GM12878 (cell line): Measurements from ENCODE around the gene ELF2. TPM values are rescaled to one million over a fixed set of nuclear protein-coding genes. Genes with fewer than 3 reads are reported as not detected.

Experiments used
- ATF3 ChIP-seq: IDR thresholded peaks from 2 replicates; pipeline ENCODE4 v1.6.1; 2011; ENCODE audit warnings: low read depth, mild to moderate bottlenecking, low read length, moderate library complexity, borderline replicate concordance; ENCODE audit errors: extremely low read depth
- BRCA1 ChIP-seq: IDR thresholded peaks from 2 replicates; pipeline ENCODE4 v1.6.1; 2011; ENCODE audit warnings: low read depth, low read length, improper control_type of control experiment
- E2F8 ChIP-seq: fragments of 450-650 bp; IDR thresholded peaks from 2 replicates; pipeline ENCODE4 v1.6.1; 2018; ENCODE audit warnings: mild to moderate bottlenecking, low read depth, moderate library complexity; ENCODE audit not compliant: partially characterized antibody
- PRDM15 ChIP-seq: fragments of 450-650 bp; formaldehyde crosslinking; IDR thresholded peaks from 2 replicates; pipeline ENCODE4 v1.4.0; 2020; ENCODE audit warnings: mild to moderate bottlenecking, moderate library complexity
- RUNX3 ChIP-seq: IDR thresholded peaks from 2 replicates; pipeline ENCODE4 v1.6.1; 2012; ENCODE audit warnings: low read length, inconsistent platforms
- STAT1 ChIP-seq: fragments of 450-650 bp; conservative IDR thresholded peaks from 2 replicates; pipeline ENCODE4 v1.6.1; 2014; ENCODE audit warnings: antibody characterized with exemption, mild to moderate bottlenecking
- TAF1 ChIP-seq: IDR thresholded peaks from 2 replicates; pipeline ENCODE4 v1.6.1; 2011; ENCODE audit warnings: mild to moderate bottlenecking, low read depth, low read length, borderline replicate concordance
- ZNF687 ChIP-seq: fragments of 450-650 bp; IDR thresholded peaks from 2 replicates; pipeline ENCODE4 v1.6.1; 2017; ENCODE audit warnings: mild to moderate bottlenecking, moderate library complexity
- polyA plus RNA-seq, 11 experiments: library from polyadenylated mRNA; depleted of rRNA in 4 of 11; unstranded in 6 of 11; stranded (reverse) in 5 of 11; fragments of >200 nt; fragmentation: Nextera tagmentation in 4 of 11; fragmentation: Illumina TruSeq in 1 of 11; extraction: Ambion mirVana in 4 of 11; extraction: Trizol in 1 of 11; gene quantifications; 1 replicate in 1 of 11; 2 replicates in 10 of 11; pipeline versions ENCODE4 v1.2.1 to v1.2.3, GENCODE V29; 2011 to 2016; ENCODE audit warnings: inconsistent platforms in 2 of 11, missing spikeins in 2 of 11, low read depth in 1 of 11
- total RNA-seq, 4 experiments: library from RNA; depleted of rRNA in 3 of 4; stranded (reverse); fragments of >200 nt in 3 of 4; fragmentation: Illumina TruSeq in 1 of 4; extraction: Trizol in 1 of 4; gene quantifications; 2 replicates each; pipeline versions ENCODE4 v1.2.1 to v1.2.3, GENCODE V29; 2013 to 2021

The ELF2 gene
- total and polyA plus RNA-seq, 10 of the 15 experiments (the other 5 are each of a cell fraction or from before 2014, with no cell fraction given): 10.5 to 30.1 (median 20.5) TPM

- no peak for TF ChIP-seq TAF1
- TF ChIP-seq ZNF687: no peak
- no peak for TF ChIP-seq BRCA1
- no peak for TF ChIP-seq RUNX3
- TF ChIP-seq E2F8: no peak
- no peak for TF ChIP-seq PRDM15 (CRISPR knock-in tag)
- no peak for TF ChIP-seq ATF3
- TF ChIP-seq STAT1: no peak
Observed at GRCh38 chr4:139164731-139165130, 12.3 kb downstream of the ELF2 start (continued).
